HG03558 (cell line): ENCODE results near the gene SRGAP1.
"Not testable (repeated sequence)": the region's sequence is repeated elsewhere in the genome, so short reads cannot be mapped to it uniquely, and the experiment has no call there.

ENCODE experiments used
- ATAC-seq: cut with Tn5 transposase; IDR thresholded peaks from one replicate; pipeline ENCODE4 v1.9.1; 2021; ENCODE audit warnings: moderate number of reproducible peaks; ENCODE audit not compliant: unreplicated experiment; ENCODE audit errors: extremely low read depth

Gene SRGAP1

DNA sequence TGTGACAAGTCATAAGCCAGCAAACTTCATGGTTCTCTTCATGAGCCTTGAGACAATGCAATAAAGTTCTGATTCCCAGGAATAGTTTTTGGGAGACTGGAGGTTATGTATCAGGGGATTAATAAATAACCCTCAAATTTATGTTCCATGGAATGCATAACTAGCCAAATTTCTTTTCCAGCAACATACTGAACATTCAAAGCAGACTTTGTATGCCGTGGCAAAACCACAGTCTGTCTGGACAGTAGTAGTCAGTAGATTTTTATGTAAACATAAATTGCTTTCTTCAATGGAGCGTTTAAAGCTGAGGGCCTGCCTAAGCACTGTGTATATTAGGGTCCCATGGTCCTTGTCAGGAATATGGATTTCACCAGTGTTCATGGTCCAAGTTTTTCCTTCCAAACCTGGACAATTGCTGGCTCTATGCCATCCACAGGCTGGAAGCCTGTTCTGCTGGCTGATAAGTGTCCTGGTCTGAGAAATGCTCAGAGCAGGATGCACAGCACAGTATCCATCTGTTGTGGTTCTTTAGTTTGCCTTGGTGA, 144.9 kb downstream of the SRGAP1 start:
- ATAC-seq = no peak

GRCh38 chr12:63990828-63991547, 146.5 kb downstream of the SRGAP1 start:
- no peak for ATAC-seq

- no peak for ATAC-seq
Observed at GRCh38 chr12:63994704-63995103, 150.2 kb downstream of the SRGAP1 start.

DNA sequence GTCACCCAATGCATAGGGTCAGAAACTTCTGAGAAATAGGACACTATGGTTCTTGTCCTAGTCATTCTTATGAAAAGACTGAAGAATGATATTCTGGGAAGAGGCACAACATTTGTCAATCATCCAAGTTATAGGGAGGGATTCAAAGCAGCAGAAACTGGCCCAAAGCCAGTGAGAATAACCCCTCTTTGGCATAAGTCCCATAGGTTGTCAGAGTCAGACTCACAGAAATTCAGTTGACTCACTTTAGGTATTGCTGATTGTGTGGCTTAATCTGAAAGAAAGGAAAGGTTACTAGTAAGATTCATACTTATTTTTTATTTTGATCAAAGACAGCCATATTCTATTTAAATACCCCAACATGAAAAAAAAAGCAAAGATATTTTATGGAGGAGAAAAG, 151.0 kb downstream of the SRGAP1 start:
- no peak for ATAC-seq

GRCh38 chr12:63996556-63996955, 152.1 kb downstream of the SRGAP1 start:
- no peak for ATAC-seq

DNA sequence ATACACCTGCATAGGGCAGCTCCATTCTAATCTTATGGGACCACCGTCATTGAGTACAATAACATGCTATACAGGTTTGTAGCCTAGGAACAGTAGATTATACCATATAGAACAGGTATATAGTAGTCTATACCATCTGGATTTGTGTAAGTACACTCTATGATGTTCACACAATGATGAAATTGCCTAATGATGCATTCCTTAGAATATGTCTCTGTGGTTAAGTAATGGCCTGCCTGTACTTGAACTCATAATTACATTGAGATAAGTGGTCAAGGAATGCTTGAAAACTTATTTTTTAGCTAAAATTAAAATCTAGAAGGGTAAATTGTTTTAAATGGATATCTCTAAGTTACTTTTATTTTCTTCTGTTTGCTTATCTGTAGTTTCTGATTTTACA, 152.7 kb downstream of the SRGAP1 start:
- ATAC-seq = no peak

- ATAC-seq = no peak
Observed at GRCh38 chr12:63998584-63998983, 154.1 kb downstream of the SRGAP1 start.

- no peak for ATAC-seq
Observed at GRCh38 chr12:63999853-64000252, 155.4 kb downstream of the SRGAP1 start.

DNA sequence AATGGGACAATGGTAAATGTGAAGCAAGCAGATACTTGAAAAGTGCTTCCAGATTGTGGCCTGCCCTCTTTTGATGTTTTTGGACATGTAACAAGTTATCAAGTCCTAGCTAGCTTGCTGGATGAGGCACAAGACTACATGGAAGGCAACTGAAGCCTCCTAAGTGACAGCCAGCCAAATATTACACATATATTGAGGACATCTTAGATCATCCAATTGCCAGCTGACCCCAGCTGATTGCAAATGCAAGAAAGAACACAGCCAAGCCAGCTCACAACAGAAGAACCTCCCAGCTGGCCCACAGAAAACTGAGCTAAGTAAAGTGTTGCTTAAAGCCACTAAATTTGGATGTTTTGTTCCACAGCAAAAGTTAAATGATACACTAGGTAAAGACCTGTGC, 156.9 kb downstream of the SRGAP1 start:
- ATAC-seq = no peak

DNA sequence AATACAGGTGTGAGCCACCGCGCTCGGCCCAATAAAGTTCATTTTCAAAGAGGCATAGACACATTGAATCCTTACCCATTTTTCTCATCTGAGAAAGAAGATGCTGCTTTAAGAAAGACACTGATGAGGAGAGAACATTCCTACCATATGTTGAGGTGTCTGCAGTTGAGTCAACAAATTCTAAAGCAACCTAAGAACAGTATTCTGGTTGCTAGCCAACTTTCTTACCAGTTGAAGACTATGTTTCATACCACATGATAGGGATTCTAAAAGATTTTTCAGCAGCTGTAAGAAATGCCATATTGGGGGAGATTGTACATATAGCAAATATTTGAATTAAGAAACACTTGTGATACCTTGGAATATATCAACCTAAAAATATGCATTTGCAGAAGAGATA, 160.1 kb downstream of the SRGAP1 start:
- no peak for ATAC-seq

DNA sequence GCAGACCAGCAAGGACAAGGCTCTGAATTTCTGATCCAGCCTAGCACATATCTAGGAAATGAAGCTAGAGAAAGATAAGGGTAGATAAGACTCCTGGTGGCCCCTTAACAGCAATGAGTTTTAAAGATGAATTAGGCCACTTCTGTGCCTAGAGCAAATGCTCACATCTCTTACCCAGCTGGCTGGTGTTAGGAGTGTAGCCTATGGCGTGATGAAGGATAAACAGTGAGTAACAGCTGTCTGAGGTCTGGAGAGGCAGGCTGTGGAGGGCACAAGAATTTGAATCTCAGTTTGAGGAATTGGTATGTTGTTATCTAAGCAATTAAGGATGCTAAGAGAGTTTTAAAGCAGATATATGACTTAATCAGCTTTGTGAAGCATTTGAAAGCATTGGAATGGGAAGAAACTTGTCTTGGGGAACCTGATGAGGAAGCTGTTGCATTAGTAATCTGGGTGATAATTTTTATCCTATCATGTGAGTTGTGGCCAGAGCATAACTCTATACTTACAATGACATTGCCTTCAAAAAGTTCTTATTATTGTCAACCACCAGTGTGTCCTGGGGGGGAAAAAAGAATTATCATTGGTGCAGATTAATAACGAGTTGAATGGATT, 161.8 kb downstream of the SRGAP1 start:
- no peak for ATAC-seq

DNA sequence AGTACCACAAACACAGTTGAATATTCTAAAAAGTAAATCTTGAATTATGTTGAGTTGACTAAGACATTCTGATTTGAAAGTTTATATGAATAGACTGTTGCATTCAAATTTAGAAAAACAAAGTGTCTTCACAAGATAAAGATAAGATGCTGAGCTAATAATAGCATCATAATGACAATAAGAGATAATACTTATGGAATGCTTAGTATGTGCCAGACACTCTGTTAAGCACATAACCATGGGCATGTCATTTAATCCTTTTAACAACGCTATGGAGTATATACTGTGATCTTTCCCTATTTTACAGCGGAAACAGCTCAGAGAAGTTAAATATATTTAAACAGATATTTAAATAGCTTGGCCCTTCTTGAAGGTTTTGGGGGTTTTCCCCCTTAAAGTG, 163.4 kb downstream of the SRGAP1 start:
- no peak for ATAC-seq

- ATAC-seq = no peak
Observed at GRCh38 chr12:64008596-64008995, 164.1 kb downstream of the SRGAP1 start.

DNA sequence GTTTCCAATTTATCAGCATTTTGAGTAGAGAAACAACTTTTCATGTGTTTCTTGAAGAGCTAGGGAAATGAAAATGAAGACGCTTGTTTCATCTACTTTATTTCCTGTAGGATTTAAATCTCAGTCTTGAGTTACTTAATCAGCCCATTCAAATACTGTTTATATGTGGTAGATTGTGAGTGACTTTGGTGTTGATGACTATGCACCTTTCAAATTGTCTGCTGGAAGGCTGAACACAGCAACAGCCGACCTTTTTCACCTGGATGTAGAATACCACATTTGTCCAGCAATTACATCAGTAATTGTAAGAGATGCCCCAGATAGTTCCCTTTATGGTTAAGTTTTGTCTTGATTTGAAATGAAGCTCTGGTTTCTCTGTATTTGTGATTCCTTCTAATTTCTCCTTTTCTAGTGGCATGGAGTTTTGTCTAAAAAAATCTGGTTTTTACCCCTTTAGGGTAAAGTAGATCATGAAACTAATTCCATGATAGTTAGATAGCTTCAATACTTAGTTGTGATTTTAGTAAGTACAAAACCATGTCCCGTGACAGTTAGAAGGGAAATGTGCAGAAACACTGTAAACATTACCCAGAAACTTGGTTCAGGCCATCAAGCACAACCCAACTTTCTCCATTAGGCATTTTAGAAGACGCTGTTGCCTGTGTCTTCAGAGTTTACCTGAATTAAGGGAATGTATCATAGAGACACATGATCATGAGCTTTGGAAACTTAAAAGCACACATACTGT, 165.0 kb downstream of the SRGAP1 start:
- ATAC-seq = peak; percentile 24

GRCh38 chr12:64010069-64010686, 165.7 kb downstream of the SRGAP1 start:
- ATAC-seq = peak; percentile 75

DNA sequence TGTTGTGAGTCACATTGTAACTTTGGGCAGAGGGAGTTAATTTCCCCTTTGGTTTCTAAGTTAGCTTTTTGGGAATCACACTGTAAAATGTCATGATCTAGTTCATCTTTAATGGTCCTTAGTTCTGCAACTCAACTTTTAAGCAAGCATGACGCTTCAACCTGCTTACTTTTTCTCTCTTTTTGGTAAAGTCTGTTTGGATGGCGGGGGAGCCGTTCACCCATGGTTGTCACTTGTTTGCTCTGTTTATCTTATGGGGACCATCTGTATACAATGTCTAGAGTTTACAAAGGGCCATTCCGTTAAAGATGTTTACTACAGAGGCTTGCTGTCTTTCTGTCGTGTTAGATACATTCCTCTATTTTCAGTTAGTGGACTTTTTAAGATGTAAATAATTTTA, 172.0 kb downstream of the SRGAP1 start:
- ATAC-seq = no peak

- ATAC-seq = not testable (repeated sequence)
Observed at GRCh38 chr12:64018116-64018515, 173.6 kb downstream of the SRGAP1 start.

GRCh38 chr12:64018524-64018923, 174.0 kb downstream of the SRGAP1 start:
- no peak for ATAC-seq

DNA sequence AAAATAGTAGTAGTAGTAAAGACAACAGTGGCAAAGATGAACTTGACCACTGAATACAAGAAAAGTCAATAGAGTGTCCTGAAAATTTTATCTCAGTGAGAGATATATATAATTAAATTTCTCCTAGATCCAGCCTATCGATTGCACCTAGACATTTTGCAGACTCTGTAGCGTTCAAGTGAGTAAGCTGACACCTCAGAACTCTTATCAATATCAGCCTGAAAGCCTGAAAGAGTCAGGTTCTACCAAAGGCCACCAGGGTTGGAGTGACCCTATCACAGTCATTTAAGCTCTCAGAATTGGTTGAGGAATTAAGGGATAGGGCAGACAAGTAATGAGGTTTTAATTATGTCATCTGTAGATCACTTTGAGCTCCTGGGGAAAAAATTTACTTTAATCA, 174.6 kb downstream of the SRGAP1 start:
- ATAC-seq = no peak

DNA sequence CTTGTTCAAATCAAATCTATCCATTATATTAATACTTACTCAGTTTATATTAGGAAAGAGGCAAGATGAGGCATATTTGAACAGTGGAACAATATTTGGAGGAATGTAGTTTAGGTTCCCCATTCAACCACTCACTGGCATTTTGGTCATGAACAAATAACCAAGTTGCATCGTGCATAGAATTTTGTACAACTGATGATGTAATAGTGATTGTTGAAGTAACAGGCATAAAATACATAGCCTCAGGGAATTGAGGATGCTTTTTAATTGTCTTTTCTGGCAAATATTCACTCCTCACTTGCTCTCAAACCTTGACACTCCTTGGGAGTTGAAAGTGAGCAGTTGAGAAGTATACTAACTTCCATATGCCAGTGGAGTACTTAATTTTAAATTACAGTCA, 175.2 kb downstream of the SRGAP1 start:
- ATAC-seq = no peak
